WTC11 (cell line): ENCODE data around the gene SFMBT1. TPM values are rescaled to one million over a fixed set of nuclear protein-coding genes. Genes with fewer than 3 reads are reported as not detected.
A peak's percentile ranks its signal among the peaks of the same experiment; 100 is the strongest.

Experiments
- ATAC-seq: fragments of 200-7000 bp; cut with Tn5 transposase; 2 replicates; pipeline ENCODE4 v1.10.0; 2021; ENCODE audit warnings: mild to moderate bottlenecking, moderate library complexity
- CTCF ChIA-PET: fragments of 300-600 bp; sonication (Branson Sonifier 250); formaldehyde crosslinking; loops from one replicate; lab custom pipeline; 2021; ENCODE audit warnings: antibody characterized with exemption; lab: Charles Lee
- POLR2A ChIA-PET: fragments of 350-600 bp; sonication (Branson Sonifier 250); formaldehyde crosslinking; loops from one replicate; lab custom pipeline; 2021; ENCODE audit warnings: antibody characterized with exemption; lab: Charles Lee
- DNase-seq: peaks from one replicate; pipeline ENCODE4 v3.0.0; 2021; ENCODE audit warnings: low spot score
- H3K27ac Mint-ChIP-seq: 2 replicates; pipeline ENCODE4 v1.8.0; 2021; ENCODE audit warnings: mixed read lengths
- H3K27me3 Mint-ChIP-seq: 2 replicates; pipeline ENCODE4 v1.8.0; 2021; ENCODE audit warnings: low read depth, mild to moderate bottlenecking, moderate library complexity, mixed read lengths
- H3K36me3 Mint-ChIP-seq: 2 replicates; pipeline ENCODE4 v1.8.0; 2021; ENCODE audit warnings: mixed read lengths
- H3K4me1 Mint-ChIP-seq: 2 replicates; pipeline ENCODE4 v1.8.0; 2022; ENCODE audit warnings: mixed read lengths
- H3K4me3 Mint-ChIP-seq: 2 replicates; pipeline ENCODE4 v1.8.0; 2021; ENCODE audit warnings: mild to moderate bottlenecking, moderate library complexity, mixed read lengths
- H3K9me3 Mint-ChIP-seq: 2 replicates; pipeline ENCODE4 v1.8.0; 2021; ENCODE audit warnings: mixed read lengths
- CBFB ChIP-seq: sonication (generic); formaldehyde crosslinking; IDR thresholded peaks from 2 replicates; pipeline ENCODE4 v1.8.1; 2022; ENCODE audit warnings: mild to moderate bottlenecking, low read depth, missing genetic modification reagents
- CREM ChIP-seq: sonication (generic); formaldehyde crosslinking; IDR thresholded peaks from 2 replicates; pipeline ENCODE4 v1.8.1; 2022; ENCODE audit warnings: mild to moderate bottlenecking, missing genetic modification reagents, moderate library complexity
- CTCF ChIP-seq: fragments of 200-600 bp; IDR thresholded peaks from 2 replicates; pipeline ENCODE4 v1.8.0; 2022; ENCODE audit warnings: antibody characterized with exemption
- ELF4 ChIP-seq: sonication (generic); formaldehyde crosslinking; IDR thresholded peaks from 2 replicates; pipeline ENCODE4 v1.8.1; 2022; ENCODE audit warnings: low read depth, mild to moderate bottlenecking, moderate library complexity, missing genetic modification reagents
- ERG ChIP-seq: fragments of 250-450 bp; sonication (Bioruptor Pico); IDR thresholded peaks from 2 replicates; pipeline ENCODE4 v1.8.0; 2021; ENCODE audit warnings: mild to moderate bottlenecking
- GTF2I ChIP-seq: fragments of 250-450 bp; sonication (Bioruptor Pico); conservative IDR thresholded peaks from 2 replicates; pipeline ENCODE4 v1.4.0; 2021; ENCODE audit warnings: mild to moderate bottlenecking
- IRF2 ChIP-seq: sonication (generic); formaldehyde crosslinking; IDR thresholded peaks from 2 replicates; pipeline ENCODE4 v1.8.0; 2022; ENCODE audit warnings: low read depth, missing genetic modification reagents, borderline replicate concordance
- JAZF1 ChIP-seq: fragments of 250-450 bp; sonication (Bioruptor Pico); IDR thresholded peaks from 2 replicates; pipeline ENCODE4 v1.9.0; 2021; ENCODE audit warnings: moderate library complexity, mild to moderate bottlenecking, inconsistent platforms
- KAT7 ChIP-seq: sonication (generic); formaldehyde crosslinking; IDR thresholded peaks from 2 replicates; pipeline ENCODE4 v1.8.1; 2023; ENCODE audit warnings: missing genetic modification reagents, mild to moderate bottlenecking, borderline replicate concordance
- MAX ChIP-seq: sonication (generic); formaldehyde crosslinking; IDR thresholded peaks from 2 replicates; pipeline ENCODE4 v1.8.0; 2022; ENCODE audit warnings: mild to moderate bottlenecking, missing genetic modification reagents
- MXD4 ChIP-seq: fragments of 250-450 bp; sonication (Bioruptor Pico); IDR thresholded peaks from 2 replicates; pipeline ENCODE4 v1.8.0; 2021; ENCODE audit warnings: mild to moderate bottlenecking, moderate library complexity, borderline replicate concordance
- MYBL2 ChIP-seq: sonication (generic); formaldehyde crosslinking; IDR thresholded peaks from 2 replicates; pipeline ENCODE4 v1.8.1; 2023; ENCODE audit warnings: mild to moderate bottlenecking, moderate library complexity, missing genetic modification reagents
- NFYB ChIP-seq: sonication (generic); formaldehyde crosslinking; conservative IDR thresholded peaks from 2 replicates; pipeline ENCODE4 v1.8.0; 2022; ENCODE audit warnings: low read depth, missing genetic modification reagents
- OVOL2 ChIP-seq: fragments of 250-450 bp; sonication (Bioruptor Pico); IDR thresholded peaks from 2 replicates; pipeline ENCODE4 v1.9.0; 2021; ENCODE audit warnings: mild to moderate bottlenecking, borderline replicate concordance
- PRDM15 ChIP-seq: sonication (generic); formaldehyde crosslinking; IDR thresholded peaks from 2 replicates; pipeline ENCODE4 v1.8.0; 2022; ENCODE audit warnings: missing genetic modification reagents
- ZBTB21 ChIP-seq: sonication (generic); formaldehyde crosslinking; IDR thresholded peaks from 2 replicates; pipeline ENCODE4 v1.8.1; 2023; ENCODE audit warnings: mild to moderate bottlenecking, missing genetic modification reagents, borderline replicate concordance
- ZNF219 ChIP-seq: sonication (generic); formaldehyde crosslinking; IDR thresholded peaks from 2 replicates; pipeline ENCODE4 v1.8.0; 2023; ENCODE audit warnings: missing genetic modification reagents, mild to moderate bottlenecking, borderline replicate concordance
- ZNF512 ChIP-seq: sonication (generic); formaldehyde crosslinking; IDR thresholded peaks from 2 replicates; pipeline ENCODE4 v1.8.1; 2022; ENCODE audit warnings: missing genetic modification reagents, borderline replicate concordance
- ZSCAN18 ChIP-seq: fragments of 250-450 bp; sonication (Bioruptor Pico); IDR thresholded peaks from 2 replicates; pipeline ENCODE4 v2.1.2; 2022; ENCODE audit warnings: mild to moderate bottlenecking, moderate library complexity
- total RNA-seq: library from RNA; stranded (reverse); gene quantifications from 3 replicates; pipeline ENCODE4 v1.2.3, GENCODE V29; 2021

The SFMBT1 gene
- total RNA-seq, 1 experiment from 2014 or later, result 20.9 TPM

GRCh38 chr3:52939600-52939999 is 106.3 kb downstream of the SFMBT1 start:
- DNase-seq (no peak), ATAC-seq (no peak)
- ChIA-PET CTCF (interaction anchor here (1.4 to 2.1 kb wide), 2 partner anchors 60 to 89 kb away, joined by 3 to 6 read pairs; no protein-coding TSS in a partner anchor), POLR2A (no interaction called here)
- Mint-ChIP-seq H3K9me3 (no peaks in the 10 kb centered on the region), H3K4me3 (no peak overlapping the region), H3K36me3 (peaks cover 2% of the 10 kb centered on the region; the same call in 1 of the 2 replicates), H3K27me3 (no peaks in the 10 kb centered on the region), H3K27ac (no peak overlapping the region), H3K4me1 (no peaks in the 10 kb centered on the region)
- TF ChIP-seq KAT7 (no peak), PRDM15 (CRISPR knock-in tag) (no peak), CBFB (CRISPR knock-in tag) (no peak), MAX (no peak), MXD4 (CRISPR knock-in tag) (no peak), CREM (CRISPR knock-in tag) (no peak), JAZF1 (CRISPR knock-in tag) (no peak), OVOL2 (CRISPR knock-in tag) (no peak)

GRCh38 chr3:52934630-52935530 is 111.0 kb downstream of the SFMBT1 start:
- TF ChIP-seq MYBL2 (no peak), CTCF (peak; percentile 47; the same call in 1 of the 2 replicates)
- Mint-ChIP-seq H3K36me3 (no peaks in the 10 kb centered on the region), H3K27me3 (no peaks in the 10 kb centered on the region), H3K4me3 (no peak overlapping the region), H3K9me3 (no peaks in the 10 kb centered on the region), H3K4me1 (no peaks in the 10 kb centered on the region), H3K27ac (peak overlapping the region; percentile 37; the same call in 1 of the 2 replicates)
- peak; percentile 43 for DNase-seq
- peak; percentile 88 for ATAC-seq
- CTCF ChIA-PET, result interaction anchor here (0.6 to 1.9 kb wide), 19 partner anchors 9 to 175 kb away, joined by 3 to 13 read pairs (median 3); partner anchors contain the start of genes SFMBT1 and STIMATE
- POLR2A ChIA-PET, result no interaction called here

- H3K4me1 Mint-ChIP-seq, result no peaks in the 10 kb centered on the region
- no peaks in the 10 kb centered on the region for H3K27me3 Mint-ChIP-seq
- H3K36me3 Mint-ChIP-seq, result no peaks in the 10 kb centered on the region
- no peak for ATAC-seq
- no peaks in the 10 kb centered on the region for H3K9me3 Mint-ChIP-seq
- CTCF ChIA-PET, result interaction anchor here (0.6 to 1.6 kb wide), 7 partner anchors 53 to 111 kb away, joined by 3 to 7 read pairs (median 3); no protein-coding TSS in a partner anchor
- H3K27ac Mint-ChIP-seq, result no peak overlapping the region
- H3K4me3 Mint-ChIP-seq, result no peak overlapping the region
- POLR2A ChIA-PET, result no interaction called here
- no peak for DNase-seq
- TF ChIP-seq IRF2, result no peak
- TF ChIP-seq ELF4, result no peak
- TF ChIP-seq ZNF512, result no peak
- TF ChIP-seq ZSCAN18, result no peak
- no peak for TF ChIP-seq GTF2I
- TF ChIP-seq ZBTB21 (CRISPR knock-in tag), result no peak
- no peak for TF ChIP-seq ZNF219 (CRISPR knock-in tag)
- TF ChIP-seq ERG, result no peak
- no peak for TF ChIP-seq NFYB (CRISPR knock-in tag)
Observed at GRCh38 chr3:52931889-52932288, 114.0 kb downstream of the SFMBT1 start.
